H1 (cell line): Measurements from ENCODE around the gene DCAF8.

Experiments used
- CEBPB ChIP-seq: IDR thresholded peaks from 2 replicates; pipeline ENCODE4 v1.6.1; 2012; ENCODE audit warnings: low read depth, low read length
- CREB1 ChIP-seq: IDR thresholded peaks from 2 replicates; pipeline ENCODE4 v1.6.1; 2012; ENCODE audit warnings: inconsistent platforms
- CTCF ChIP-seq, 3 experiments: IDR thresholded peaks; 1 replicate in 2 of 3; 2 replicates in 1 of 3; pipeline versions ENCODE4 v1.5.1 to v1.6.1; 2011; ENCODE audit warnings: low read length in 3 of 3, mild to moderate bottlenecking in 3 of 3, inconsistent platforms in 2 of 3, low read depth in 1 of 3, moderate library complexity in 1 of 3; ENCODE audit not compliant: insufficient read depth in 1 of 3; ENCODE audit errors: control extremely low read depth in 1 of 3
- EZH2 ChIP-seq: fragments of 200-600 bp; sonication (generic); IDR thresholded peaks from 2 replicates; pipeline ENCODE4 v1.7.1; 2012; ENCODE audit warnings: low read depth, mild to moderate bottlenecking, moderate library complexity, low read length, inconsistent platforms; ENCODE audit not compliant: severe bottlenecking
- GABPA ChIP-seq: IDR thresholded peaks from 2 replicates; pipeline ENCODE4 v1.6.1; 2011; ENCODE audit warnings: mild to moderate bottlenecking, low read length, moderate library complexity, borderline replicate concordance; ENCODE audit not compliant: insufficient read depth
- JUN ChIP-seq: IDR thresholded peaks from 2 replicates; pipeline ENCODE4 v1.6.1; 2011; ENCODE audit warnings: low read depth, mild to moderate bottlenecking, improper control_type of control experiment, low read length
- MAX ChIP-seq: IDR thresholded peaks from 2 replicates; pipeline ENCODE4 v1.6.1; 2012; ENCODE audit warnings: inconsistent platforms
- SIN3A ChIP-seq, 2 experiments: IDR thresholded peaks in 1 of 2; conservative IDR thresholded peaks in 1 of 2; 2 replicates each; pipeline ENCODE4 v1.6.1; 2011 to 2012; ENCODE audit warnings: low read length in 2 of 2, improper control_type of control experiment in 1 of 2, low read depth in 1 of 2, mild to moderate bottlenecking in 1 of 2
- SIRT6 ChIP-seq: IDR thresholded peaks from one replicate; pipeline ENCODE4 v1.7.1; 2012; ENCODE audit warnings: low read length, inconsistent platforms
- SP1 ChIP-seq: IDR thresholded peaks from 2 replicates; pipeline ENCODE4 v1.6.1; 2011; ENCODE audit warnings: low read depth, low read length
- SRF ChIP-seq: IDR thresholded peaks from 2 replicates; pipeline ENCODE4 v1.6.1; 2011; ENCODE audit warnings: mild to moderate bottlenecking, low read depth, low read length, moderate library complexity
- TAF1 ChIP-seq: IDR thresholded peaks from 2 replicates; pipeline ENCODE4 v1.6.1; 2011; ENCODE audit warnings: mild to moderate bottlenecking, low read depth, low read length
- TBP ChIP-seq: IDR thresholded peaks from 2 replicates; pipeline ENCODE4 v1.6.1; 2011; ENCODE audit warnings: low read depth, low read length, improper control_type of control experiment
- TF ChIP-seq, protein P1 (sequence below): fragments of 300-600 bp; sonication (generic); IDR thresholded peaks from 2 replicates; pipeline ENCODE4 v1.7.1; 2012; ENCODE audit warnings: low read length, moderate library complexity, mild to moderate bottlenecking, inconsistent platforms; ENCODE audit not compliant: insufficient replicate concordance

GRCh38 chr1:160220301-160220700 lies 42.0 kb downstream of the DCAF8 start:
- TF ChIP-seq CTCF (IDR thresholded peaks at IDR 0.05; ENCODE audit: control extremely low read depth in 1 of 3, insufficient read depth in 1 of 3, low read depth in 1 of 3, low read length in 3 of 3) (no peak), SIN3A (conservative IDR thresholded peaks at IDR 0.05 in 1 of 2, IDR thresholded peaks at IDR 0.05 in 1 of 2; ENCODE audit: low read depth in 1 of 2, low read length in 2 of 2) (no peak), SP1 (no peak), TAF1 (no peak), EZH2 (no peak), MAX (no peak), TBP (no peak), SRF (no peak), JUN (no peak), CEBPB (no peak), GABPA (no peak), CREB1 (no peak), SIRT6 (no peak)
- TF ChIP-seq, protein P1, sequence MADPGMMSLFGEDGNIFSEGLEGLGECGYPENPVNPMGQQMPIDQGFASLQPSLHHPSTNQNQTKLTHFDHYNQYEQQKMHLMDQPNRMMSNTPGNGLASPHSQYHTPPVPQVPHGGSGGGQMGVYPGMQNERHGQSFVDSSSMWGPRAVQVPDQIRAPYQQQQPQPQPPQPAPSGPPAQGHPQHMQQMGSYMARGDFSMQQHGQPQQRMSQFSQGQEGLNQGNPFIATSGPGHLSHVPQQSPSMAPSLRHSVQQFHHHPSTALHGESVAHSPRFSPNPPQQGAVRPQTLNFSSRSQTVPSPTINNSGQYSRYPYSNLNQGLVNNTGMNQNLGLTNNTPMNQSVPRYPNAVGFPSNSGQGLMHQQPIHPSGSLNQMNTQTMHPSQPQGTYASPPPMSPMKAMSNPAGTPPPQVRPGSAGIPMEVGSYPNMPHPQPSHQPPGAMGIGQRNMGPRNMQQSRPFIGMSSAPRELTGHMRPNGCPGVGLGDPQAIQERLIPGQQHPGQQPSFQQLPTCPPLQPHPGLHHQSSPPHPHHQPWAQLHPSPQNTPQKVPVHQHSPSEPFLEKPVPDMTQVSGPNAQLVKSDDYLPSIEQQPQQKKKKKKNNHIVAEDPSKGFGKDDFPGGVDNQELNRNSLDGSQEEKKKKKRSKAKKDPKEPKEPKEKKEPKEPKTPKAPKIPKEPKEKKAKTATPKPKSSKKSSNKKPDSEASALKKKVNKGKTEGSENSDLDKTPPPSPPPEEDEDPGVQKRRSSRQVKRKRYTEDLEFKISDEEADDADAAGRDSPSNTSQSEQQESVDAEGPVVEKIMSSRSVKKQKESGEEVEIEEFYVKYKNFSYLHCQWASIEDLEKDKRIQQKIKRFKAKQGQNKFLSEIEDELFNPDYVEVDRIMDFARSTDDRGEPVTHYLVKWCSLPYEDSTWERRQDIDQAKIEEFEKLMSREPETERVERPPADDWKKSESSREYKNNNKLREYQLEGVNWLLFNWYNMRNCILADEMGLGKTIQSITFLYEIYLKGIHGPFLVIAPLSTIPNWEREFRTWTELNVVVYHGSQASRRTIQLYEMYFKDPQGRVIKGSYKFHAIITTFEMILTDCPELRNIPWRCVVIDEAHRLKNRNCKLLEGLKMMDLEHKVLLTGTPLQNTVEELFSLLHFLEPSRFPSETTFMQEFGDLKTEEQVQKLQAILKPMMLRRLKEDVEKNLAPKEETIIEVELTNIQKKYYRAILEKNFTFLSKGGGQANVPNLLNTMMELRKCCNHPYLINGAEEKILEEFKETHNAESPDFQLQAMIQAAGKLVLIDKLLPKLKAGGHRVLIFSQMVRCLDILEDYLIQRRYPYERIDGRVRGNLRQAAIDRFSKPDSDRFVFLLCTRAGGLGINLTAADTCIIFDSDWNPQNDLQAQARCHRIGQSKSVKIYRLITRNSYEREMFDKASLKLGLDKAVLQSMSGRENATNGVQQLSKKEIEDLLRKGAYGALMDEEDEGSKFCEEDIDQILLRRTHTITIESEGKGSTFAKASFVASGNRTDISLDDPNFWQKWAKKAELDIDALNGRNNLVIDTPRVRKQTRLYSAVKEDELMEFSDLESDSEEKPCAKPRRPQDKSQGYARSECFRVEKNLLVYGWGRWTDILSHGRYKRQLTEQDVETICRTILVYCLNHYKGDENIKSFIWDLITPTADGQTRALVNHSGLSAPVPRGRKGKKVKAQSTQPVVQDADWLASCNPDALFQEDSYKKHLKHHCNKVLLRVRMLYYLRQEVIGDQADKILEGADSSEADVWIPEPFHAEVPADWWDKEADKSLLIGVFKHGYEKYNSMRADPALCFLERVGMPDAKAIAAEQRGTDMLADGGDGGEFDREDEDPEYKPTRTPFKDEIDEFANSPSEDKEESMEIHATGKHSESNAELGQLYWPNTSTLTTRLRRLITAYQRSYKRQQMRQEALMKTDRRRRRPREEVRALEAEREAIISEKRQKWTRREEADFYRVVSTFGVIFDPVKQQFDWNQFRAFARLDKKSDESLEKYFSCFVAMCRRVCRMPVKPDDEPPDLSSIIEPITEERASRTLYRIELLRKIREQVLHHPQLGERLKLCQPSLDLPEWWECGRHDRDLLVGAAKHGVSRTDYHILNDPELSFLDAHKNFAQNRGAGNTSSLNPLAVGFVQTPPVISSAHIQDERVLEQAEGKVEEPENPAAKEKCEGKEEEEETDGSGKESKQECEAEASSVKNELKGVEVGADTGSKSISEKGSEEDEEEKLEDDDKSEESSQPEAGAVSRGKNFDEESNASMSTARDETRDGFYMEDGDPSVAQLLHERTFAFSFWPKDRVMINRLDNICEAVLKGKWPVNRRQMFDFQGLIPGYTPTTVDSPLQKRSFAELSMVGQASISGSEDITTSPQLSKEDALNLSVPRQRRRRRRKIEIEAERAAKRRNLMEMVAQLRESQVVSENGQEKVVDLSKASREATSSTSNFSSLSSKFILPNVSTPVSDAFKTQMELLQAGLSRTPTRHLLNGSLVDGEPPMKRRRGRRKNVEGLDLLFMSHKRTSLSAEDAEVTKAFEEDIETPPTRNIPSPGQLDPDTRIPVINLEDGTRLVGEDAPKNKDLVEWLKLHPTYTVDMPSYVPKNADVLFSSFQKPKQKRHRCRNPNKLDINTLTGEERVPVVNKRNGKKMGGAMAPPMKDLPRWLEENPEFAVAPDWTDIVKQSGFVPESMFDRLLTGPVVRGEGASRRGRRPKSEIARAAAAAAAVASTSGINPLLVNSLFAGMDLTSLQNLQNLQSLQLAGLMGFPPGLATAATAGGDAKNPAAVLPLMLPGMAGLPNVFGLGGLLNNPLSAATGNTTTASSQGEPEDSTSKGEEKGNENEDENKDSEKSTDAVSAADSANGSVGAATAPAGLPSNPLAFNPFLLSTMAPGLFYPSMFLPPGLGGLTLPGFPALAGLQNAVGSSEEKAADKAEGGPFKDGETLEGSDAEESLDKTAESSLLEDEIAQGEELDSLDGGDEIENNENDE, result no peak
